ENCODE results near the gene SQOR. TPM values are rescaled to one million over a fixed set of nuclear protein-coding genes. Genes with fewer than 3 reads are reported as not detected.

The SQOR gene
- total RNA-seq, 4 donors from 2014 or later, result 67.0 to 90.3 (median 84.1) TPM

DNA sequence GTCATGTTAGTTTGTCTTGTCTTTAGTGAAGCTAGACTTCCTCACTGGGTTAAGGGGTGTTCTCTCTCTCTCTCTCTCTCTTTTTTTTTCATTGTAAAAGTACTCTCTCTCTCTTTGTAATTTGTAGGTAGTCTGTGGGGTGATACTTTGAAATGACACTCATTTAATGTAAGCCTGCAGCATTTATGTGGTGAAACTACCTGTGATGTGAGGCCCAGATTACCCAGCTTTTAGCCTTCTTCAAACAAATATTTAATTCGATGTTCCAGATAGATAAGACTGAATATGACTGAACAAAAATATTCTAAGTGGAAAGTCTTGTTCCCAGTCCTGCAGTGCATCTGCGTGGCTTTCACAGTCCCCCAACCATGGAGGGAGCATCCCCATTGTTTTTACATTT lies 49.7 kb downstream of the SQOR start:
- TF ChIP-seq, protein P1, sequence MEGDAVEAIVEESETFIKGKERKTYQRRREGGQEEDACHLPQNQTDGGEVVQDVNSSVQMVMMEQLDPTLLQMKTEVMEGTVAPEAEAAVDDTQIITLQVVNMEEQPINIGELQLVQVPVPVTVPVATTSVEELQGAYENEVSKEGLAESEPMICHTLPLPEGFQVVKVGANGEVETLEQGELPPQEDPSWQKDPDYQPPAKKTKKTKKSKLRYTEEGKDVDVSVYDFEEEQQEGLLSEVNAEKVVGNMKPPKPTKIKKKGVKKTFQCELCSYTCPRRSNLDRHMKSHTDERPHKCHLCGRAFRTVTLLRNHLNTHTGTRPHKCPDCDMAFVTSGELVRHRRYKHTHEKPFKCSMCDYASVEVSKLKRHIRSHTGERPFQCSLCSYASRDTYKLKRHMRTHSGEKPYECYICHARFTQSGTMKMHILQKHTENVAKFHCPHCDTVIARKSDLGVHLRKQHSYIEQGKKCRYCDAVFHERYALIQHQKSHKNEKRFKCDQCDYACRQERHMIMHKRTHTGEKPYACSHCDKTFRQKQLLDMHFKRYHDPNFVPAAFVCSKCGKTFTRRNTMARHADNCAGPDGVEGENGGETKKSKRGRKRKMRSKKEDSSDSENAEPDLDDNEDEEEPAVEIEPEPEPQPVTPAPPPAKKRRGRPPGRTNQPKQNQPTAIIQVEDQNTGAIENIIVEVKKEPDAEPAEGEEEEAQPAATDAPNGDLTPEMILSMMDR (IDR thresholded peaks at IDR 0.05), result no peak
- no peak for DNase-seq (ENCODE audit: low spot score)
- ATAC-seq (ENCODE audit: low FRiP score), result no peak

DNA sequence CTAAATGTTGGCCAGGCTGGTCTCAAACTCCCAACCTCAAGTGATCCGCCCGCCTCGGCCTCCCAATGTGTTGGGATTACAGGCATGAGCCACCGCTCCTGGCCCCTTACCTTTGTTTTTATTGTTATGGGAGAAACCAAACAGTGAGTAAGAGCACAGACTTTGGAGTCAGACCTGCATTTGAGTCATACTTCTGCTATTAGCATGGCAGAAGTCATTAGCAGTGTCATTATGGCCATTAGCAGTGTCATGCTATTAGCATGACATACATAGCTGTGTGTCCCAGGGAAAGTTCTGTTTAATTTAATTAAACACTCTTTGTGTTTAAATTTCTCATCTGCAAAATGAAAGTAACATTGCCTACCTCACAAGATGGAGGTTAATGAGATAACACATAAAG lies 54.8 kb downstream of the SQOR start:
- TF ChIP-seq, protein P1 (IDR thresholded peaks at IDR 0.05), result no peak
- no peak for DNase-seq (ENCODE audit: low spot score)
- ATAC-seq (ENCODE audit: low FRiP score), result no peak

GRCh38 chr15:45690581-45691260 lies 55.9 kb downstream of the SQOR start:
- TF ChIP-seq, protein P1 (IDR thresholded peaks at IDR 0.05), result no peak
- ATAC-seq (ENCODE audit: low FRiP score), result no peak
- DNase-seq (ENCODE audit: low spot score), result no peak

DNA sequence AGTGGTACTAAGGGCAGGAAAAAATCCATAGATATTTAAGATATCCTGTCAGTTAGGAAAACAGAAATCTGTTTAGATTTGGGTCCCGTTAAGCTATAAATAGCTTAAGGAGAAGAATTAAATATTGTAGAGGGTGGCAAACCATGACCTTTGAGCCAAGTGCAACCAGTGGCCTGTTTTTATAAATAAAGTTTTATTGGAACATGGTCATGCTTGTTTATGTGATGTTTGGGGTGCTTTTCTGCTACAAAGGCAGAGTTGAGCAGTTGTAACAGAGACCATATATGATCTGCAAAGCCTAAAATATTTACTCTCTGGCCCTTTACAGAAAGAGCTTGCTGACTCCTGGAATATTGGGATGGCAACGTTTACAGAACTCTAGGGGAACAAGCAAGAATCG lies 66.3 kb downstream of the SQOR start:
- DNase-seq (ENCODE audit: low spot score) (no peak), ATAC-seq (ENCODE audit: low FRiP score) (no peak)
- TF ChIP-seq, protein P1 (IDR thresholded peaks at IDR 0.05), result no peak

GRCh38 chr15:45702041-45702440 lies 67.2 kb downstream of the SQOR start:
- ATAC-seq (ENCODE audit: low FRiP score) (no peak), DNase-seq (ENCODE audit: low spot score) (no peak)
- TF ChIP-seq, protein P1 (IDR thresholded peaks at IDR 0.05), result no peak

- TF ChIP-seq, protein P1 (IDR thresholded peaks at IDR 0.05), result no peak
- ATAC-seq (ENCODE audit: low FRiP score) (no peak), DNase-seq (ENCODE audit: low spot score) (no peak)
Observed at GRCh38 chr15:45703670-45704328, 69.0 kb downstream of the SQOR start.

All from omental fat pad (tissue), 4 donors.